ENCODE data around the gene MAGEB17.
"Not testable (repeated sequence)": the region's sequence is repeated elsewhere in the genome, so short reads cannot be mapped to it uniquely, and the experiment has no call there.

The MAGEB17 gene

GRCh38 chrX:16156692-16157331 lies 10.5 kb upstream of the MAGEB17 start:
- Histone ChIP-seq H3K9me3 (ENCODE audit: control insufficient read depth, insufficient read depth, low read depth, low read length) (no peaks in the 10 kb centered on the region), H3K4me1 (ENCODE audit: control insufficient read depth, insufficient read depth, low read length) (peaks cover 24% of the 10 kb centered on the region), H3K27me3 (ENCODE audit: control insufficient read depth, insufficient read depth, low read length) (no peaks in the 10 kb centered on the region), H3K36me3 (ENCODE audit: control insufficient read depth, insufficient read depth, low read length) (peaks cover 100% of the 10 kb centered on the region), H3K9ac (ENCODE audit: low read length) (no peak overlapping the region), H3K27ac (ENCODE audit: low read depth, low read length) (no peak overlapping the region), H3K4me3 (ENCODE audit: low read depth, low read length) (no peak overlapping the region)

GRCh38 chrX:16160729-16161128 lies 6.6 kb upstream of the MAGEB17 start:
- peak overlapping the region; percentile 62 for H3K27ac ChIP-seq (ENCODE audit: low read depth, low read length)
- peak overlapping the region; percentile 40 for H3K9ac ChIP-seq (ENCODE audit: low read length)
- no peak overlapping the region for H3K4me3 ChIP-seq (ENCODE audit: low read depth, low read length)
- H3K27me3 ChIP-seq (ENCODE audit: control insufficient read depth, insufficient read depth, low read length): no peaks in the 10 kb centered on the region
- H3K4me1 ChIP-seq (ENCODE audit: control insufficient read depth, insufficient read depth, low read length): peaks cover 52% of the 10 kb centered on the region
- peaks cover 98% of the 10 kb centered on the region for H3K36me3 ChIP-seq (ENCODE audit: control insufficient read depth, insufficient read depth, low read length)
- H3K9me3 ChIP-seq (ENCODE audit: control insufficient read depth, insufficient read depth, low read depth, low read length): no peaks in the 10 kb centered on the region

GRCh38 chrX:16161173-16161572 lies 6.1 kb upstream of the MAGEB17 start:
- peak overlapping the region; percentile 40 for H3K9ac ChIP-seq (ENCODE audit: low read length)
- H3K27ac ChIP-seq (ENCODE audit: low read depth, low read length): peak overlapping the region; percentile 62
- peaks cover 98% of the 10 kb centered on the region for H3K36me3 ChIP-seq (ENCODE audit: control insufficient read depth, insufficient read depth, low read length)
- not testable (repeated sequence) for H3K9me3 ChIP-seq (ENCODE audit: control insufficient read depth, insufficient read depth, low read depth, low read length); H3K27me3 ChIP-seq (ENCODE audit: control insufficient read depth, insufficient read depth, low read length); H3K4me3 ChIP-seq (ENCODE audit: low read depth, low read length)
- H3K4me1 ChIP-seq (ENCODE audit: control insufficient read depth, insufficient read depth, low read length): peaks cover 55% of the 10 kb centered on the region

- Histone ChIP-seq H3K4me3 (ENCODE audit: low read depth, low read length) (no peak overlapping the region), H3K9me3 (ENCODE audit: control insufficient read depth, insufficient read depth, low read depth, low read length) (no peaks in the 10 kb centered on the region), H3K36me3 (ENCODE audit: control insufficient read depth, insufficient read depth, low read length) (peaks cover 98% of the 10 kb centered on the region), H3K27ac (ENCODE audit: low read depth, low read length) (peak overlapping the region; percentile 63), H3K4me1 (ENCODE audit: control insufficient read depth, insufficient read depth, low read length) (peaks cover 66% of the 10 kb centered on the region), H3K27me3 (ENCODE audit: control insufficient read depth, insufficient read depth, low read length) (no peaks in the 10 kb centered on the region), H3K9ac (ENCODE audit: low read length) (peak overlapping the region; percentile 40)
These were observed 4.9 kb upstream of the MAGEB17 start for GRCh38 chrX:16162391-16162790.

GRCh38 chrX:16164748-16165147 lies 2.5 kb upstream of the MAGEB17 start:
- Histone ChIP-seq H3K36me3 (ENCODE audit: control insufficient read depth, insufficient read depth, low read length) (peaks cover 98% of the 10 kb centered on the region), H3K4me3 (ENCODE audit: low read depth, low read length) (no peak overlapping the region), H3K27me3 (ENCODE audit: control insufficient read depth, insufficient read depth, low read length) (no peaks in the 10 kb centered on the region), H3K27ac (ENCODE audit: low read depth, low read length) (no peak overlapping the region), H3K9me3 (ENCODE audit: control insufficient read depth, insufficient read depth, low read depth, low read length) (no peaks in the 10 kb centered on the region), H3K4me1 (ENCODE audit: control insufficient read depth, insufficient read depth, low read length) (peaks cover 69% of the 10 kb centered on the region), H3K9ac (ENCODE audit: low read length) (no peak overlapping the region)

GRCh38 chrX:16171039-16171438 lies 3.8 kb downstream of the MAGEB17 start:
- no peak overlapping the region for H3K4me3 ChIP-seq (ENCODE audit: low read depth, low read length)
- peaks cover 100% of the 10 kb centered on the region for H3K36me3 ChIP-seq (ENCODE audit: control insufficient read depth, insufficient read depth, low read length)
- H3K9me3 ChIP-seq (ENCODE audit: control insufficient read depth, insufficient read depth, low read depth, low read length): no peaks in the 10 kb centered on the region
- H3K4me1 ChIP-seq (ENCODE audit: control insufficient read depth, insufficient read depth, low read length): peaks cover 24% of the 10 kb centered on the region; the same call in 1 of the 2 replicates
- no peaks in the 10 kb centered on the region for H3K27me3 ChIP-seq (ENCODE audit: control insufficient read depth, insufficient read depth, low read length)
- no peak overlapping the region for H3K27ac ChIP-seq (ENCODE audit: low read depth, low read length)
- H3K9ac ChIP-seq (ENCODE audit: low read length): no peak overlapping the region

GRCh38 chrX:16171944-16172343 lies 4.7 kb downstream of the MAGEB17 start:
- Histone ChIP-seq H3K4me1 (ENCODE audit: control insufficient read depth, insufficient read depth, low read length) (peaks cover 16% of the 10 kb centered on the region), H3K9me3 (ENCODE audit: control insufficient read depth, insufficient read depth, low read depth, low read length) (no peaks in the 10 kb centered on the region)

GRCh38 chrX:16172391-16172790 lies 5.1 kb downstream of the MAGEB17 start:
- Histone ChIP-seq H3K9ac (ENCODE audit: low read length) (no peak overlapping the region), H3K27me3 (ENCODE audit: control insufficient read depth, insufficient read depth, low read length) (no peaks in the 10 kb centered on the region), H3K27ac (ENCODE audit: low read depth, low read length) (no peak overlapping the region), H3K4me1 (ENCODE audit: control insufficient read depth, insufficient read depth, low read length) (peaks cover 17% of the 10 kb centered on the region), H3K36me3 (ENCODE audit: control insufficient read depth, insufficient read depth, low read length) (peaks cover 100% of the 10 kb centered on the region), H3K4me3 (ENCODE audit: low read depth, low read length) (no peak overlapping the region), H3K9me3 (ENCODE audit: control insufficient read depth, insufficient read depth, low read depth, low read length) (no peaks in the 10 kb centered on the region)

More at GRCh38 chrX:16171944-16172343, 4.7 kb downstream of the MAGEB17 start:
- no peaks in the 10 kb centered on the region for H3K27me3 ChIP-seq (ENCODE audit: control insufficient read depth, insufficient read depth, low read length)
- H3K9ac ChIP-seq (ENCODE audit: low read length): no peak overlapping the region
- peaks cover 100% of the 10 kb centered on the region for H3K36me3 ChIP-seq (ENCODE audit: control insufficient read depth, insufficient read depth, low read length)
- H3K27ac ChIP-seq (ENCODE audit: low read depth, low read length): no peak overlapping the region
- no peak overlapping the region for H3K4me3 ChIP-seq (ENCODE audit: low read depth, low read length)

- H3K27ac ChIP-seq (ENCODE audit: low read depth, low read length): no peak overlapping the region
- no peaks in the 10 kb centered on the region for H3K27me3 ChIP-seq (ENCODE audit: control insufficient read depth, insufficient read depth, low read length)
- peaks cover 89% of the 10 kb centered on the region for H3K36me3 ChIP-seq (ENCODE audit: control insufficient read depth, insufficient read depth, low read length)
- peaks cover 26% of the 10 kb centered on the region for H3K4me1 ChIP-seq (ENCODE audit: control insufficient read depth, insufficient read depth, low read length)
- no peaks in the 10 kb centered on the region for H3K9me3 ChIP-seq (ENCODE audit: control insufficient read depth, insufficient read depth, low read depth, low read length)
- no peak overlapping the region for H3K9ac ChIP-seq (ENCODE audit: low read length)
- H3K4me3 ChIP-seq (ENCODE audit: low read depth, low read length): no peak overlapping the region
These were observed 8.2 kb downstream of the MAGEB17 start for GRCh38 chrX:16175329-16176061.

- H3K27ac ChIP-seq (ENCODE audit: low read depth, low read length): no peak overlapping the region
- H3K4me1 ChIP-seq (ENCODE audit: control insufficient read depth, insufficient read depth, low read length): peaks cover 29% of the 10 kb centered on the region
- H3K27me3 ChIP-seq (ENCODE audit: control insufficient read depth, insufficient read depth, low read length): no peaks in the 10 kb centered on the region
- H3K9ac ChIP-seq (ENCODE audit: low read length): no peak overlapping the region
- no peak overlapping the region; the same call in 1 of the 2 replicates for H3K4me3 ChIP-seq (ENCODE audit: low read depth, low read length)
- H3K9me3 ChIP-seq (ENCODE audit: control insufficient read depth, insufficient read depth, low read depth, low read length): no peaks in the 10 kb centered on the region
- peaks cover 85% of the 10 kb centered on the region for H3K36me3 ChIP-seq (ENCODE audit: control insufficient read depth, insufficient read depth, low read length)
These were observed 10.0 kb downstream of the MAGEB17 start for GRCh38 chrX:16177260-16177659.

GRCh38 chrX:16183843-16184242 lies 16.6 kb downstream of the MAGEB17 start:
- peaks cover 25% of the 10 kb centered on the region; the same call in 1 of the 2 replicates for H3K36me3 ChIP-seq (ENCODE audit: control insufficient read depth, insufficient read depth, low read length)
- H3K4me3 ChIP-seq (ENCODE audit: low read depth, low read length): peak overlapping the region; percentile 76
- H3K4me1 ChIP-seq (ENCODE audit: control insufficient read depth, insufficient read depth, low read length): peaks cover 52% of the 10 kb centered on the region
- H3K9ac ChIP-seq (ENCODE audit: low read length): peak overlapping the region; percentile 99
- H3K9me3 ChIP-seq (ENCODE audit: control insufficient read depth, insufficient read depth, low read depth, low read length); H3K27me3 ChIP-seq (ENCODE audit: control insufficient read depth, insufficient read depth, low read length): not testable (repeated sequence)
- peak overlapping the region; percentile 85; the same call in 1 of the 2 replicates for H3K27ac ChIP-seq (ENCODE audit: low read depth, low read length)
